Activated CD4-positive, alpha-beta memory T cell treated with anti-CD3 and anti-CD28 coated beads for 36 hours (primary cell): ENCODE data around the gene WDR11. TPM values are rescaled to one million over a fixed set of nuclear protein-coding genes. Genes with fewer than 3 reads are reported as not detected.

Experiments used
- CTCF ChIA-PET: fragments of 350-600 bp; sonication (Branson Sonifier 250); formaldehyde crosslinking; loops from one replicate; lab custom pipeline; 2021; ENCODE audit warnings: antibody characterized with exemption, inconsistent platforms; lab: Charles Lee
- POLR2A ChIA-PET: fragments of 350-600 bp; sonication (Branson Sonifier 250); formaldehyde crosslinking; loops from one replicate; lab custom pipeline; 2021; ENCODE audit warnings: antibody characterized with exemption; lab: Charles Lee
- DNase-seq: peaks from one replicate; pipeline ENCODE4 v3.0.0-alpha.2; 2020
- H3K27ac Mint-ChIP-seq: one replicate; pipeline ENCODE4 v1.8.0; 2021; ENCODE audit warnings: mixed read lengths
- H3K27me3 Mint-ChIP-seq: one replicate; pipeline ENCODE4 v1.8.0; 2021; ENCODE audit warnings: mixed read lengths
- H3K36me3 Mint-ChIP-seq: one replicate; pipeline ENCODE4 v1.8.0; 2021; ENCODE audit warnings: mixed read lengths
- H3K4me1 Mint-ChIP-seq: one replicate; pipeline ENCODE4 v1.8.0; 2021; ENCODE audit warnings: low read depth, mixed read lengths
- H3K4me3 Mint-ChIP-seq: one replicate; pipeline ENCODE4 v1.8.0; 2021; ENCODE audit warnings: mild to moderate bottlenecking, mixed read lengths
- H3K9me3 Mint-ChIP-seq: one replicate; pipeline ENCODE4 v1.8.0; 2021; ENCODE audit warnings: mixed read lengths
- intact Hi-C: fragments of 100-400 bp; cut with micrococcal nuclease; formaldehyde crosslinking; loops from one replicate; pipeline ENCODE4 v1.15.1; 2023
- total RNA-seq, 2 experiments: library from RNA; stranded (reverse); gene quantifications; one replicate each; pipeline ENCODE4 v1.2.3, GENCODE V29; 2021

The WDR11 gene
- total RNA-seq, result 10 to 100 TPM; 37.3 to 39.6 TPM

GRCh38 chr10:120850911-120851865 lies at the start of gene WDR11:
Gene WDR11, plus strand, starts transcription at chr10:120851362. Its CDS starts 59 bp downstream, at chr10:120851421.
- Mint-ChIP-seq H3K36me3 (peaks cover 19% of the 10 kb centered on the region), H3K27ac (peak within 1 kb of the TSS; percentile 82), H3K4me1 (peaks cover 43% of the 10 kb centered on the region), H3K9me3 (peaks cover 4% of the 10 kb centered on the region), H3K4me3 (peak within 1 kb of the TSS; percentile 96), H3K27me3 (peaks cover 2% of the 10 kb centered on the region)
- POLR2A ChIA-PET, result interaction anchor here (1.0 kb wide), 1 partner anchor 9 kb away, joined by 3 read pairs; no protein-coding TSS in a partner anchor
- DNase-seq, result peak; percentile 82
- CTCF ChIA-PET, result interaction anchor here (0.7 to 0.8 kb wide), 2 partner anchors 98 to 116 kb away, joined by 3 to 4 read pairs; no protein-coding TSS in a partner anchor
- intact Hi-C loops, result loop anchor here (2.0 to 5.0 kb wide), 2 partner anchors 901 to 1076 kb away; no protein-coding TSS in a partner anchor

- Mint-ChIP-seq H3K27ac (no peak overlapping the region), H3K9me3 (no peaks in the 10 kb centered on the region), H3K4me1 (no peaks in the 10 kb centered on the region), H3K36me3 (no peaks in the 10 kb centered on the region), H3K4me3 (no peak overlapping the region), H3K27me3 (peaks cover 9% of the 10 kb centered on the region)
- intact Hi-C loops, result no loop called here
- ChIA-PET POLR2A (no interaction called here), CTCF (no interaction called here)
- DNase-seq, result no peak
Observed at GRCh38 chr10:120802935-120803334, 48.2 kb upstream of the WDR11 start.

GRCh38 chr10:120803972-120804371 lies 47.2 kb upstream of the WDR11 start:
- no peak overlapping the region for H3K27ac Mint-ChIP-seq
- H3K4me3 Mint-ChIP-seq, result no peak overlapping the region
- no peaks in the 10 kb centered on the region for H3K36me3 Mint-ChIP-seq
- no peaks in the 10 kb centered on the region for H3K9me3 Mint-ChIP-seq
- peaks cover 9% of the 10 kb centered on the region for H3K27me3 Mint-ChIP-seq
- DNase-seq, result no peak
- no peaks in the 10 kb centered on the region for H3K4me1 Mint-ChIP-seq
- ChIA-PET CTCF (no interaction called here), POLR2A (no interaction called here)
- intact Hi-C loops, result no loop called here

GRCh38 chr10:120805014-120805812 lies 45.9 kb upstream of the WDR11 start:
- H3K27me3 Mint-ChIP-seq, result peaks cover 9% of the 10 kb centered on the region
- no peak overlapping the region for H3K27ac Mint-ChIP-seq
- CTCF ChIA-PET, result no interaction called here
- intact Hi-C loops, result no loop called here
- no peaks in the 10 kb centered on the region for H3K9me3 Mint-ChIP-seq
- no peak for DNase-seq
- no peak overlapping the region for H3K4me3 Mint-ChIP-seq
- POLR2A ChIA-PET, result no interaction called here
- H3K36me3 Mint-ChIP-seq, result no peaks in the 10 kb centered on the region
- no peaks in the 10 kb centered on the region for H3K4me1 Mint-ChIP-seq

- H3K9me3 Mint-ChIP-seq, result no peaks in the 10 kb centered on the region
- no peak overlapping the region for H3K4me3 Mint-ChIP-seq
- no peaks in the 10 kb centered on the region for H3K4me1 Mint-ChIP-seq
- ChIA-PET POLR2A (no interaction called here), CTCF (no interaction called here)
- no peaks in the 10 kb centered on the region for H3K36me3 Mint-ChIP-seq
- H3K27me3 Mint-ChIP-seq, result peaks cover 12% of the 10 kb centered on the region
- DNase-seq, result no peak
- H3K27ac Mint-ChIP-seq, result no peak overlapping the region
- intact Hi-C loops, result no loop called here
Observed at GRCh38 chr10:120806081-120806480, 45.1 kb upstream of the WDR11 start.

- peaks cover 9% of the 10 kb centered on the region for H3K27me3 Mint-ChIP-seq
- POLR2A ChIA-PET, result no interaction called here
- H3K27ac Mint-ChIP-seq, result no peak overlapping the region
- intact Hi-C loops, result no loop called here
- no peaks in the 10 kb centered on the region for H3K4me1 Mint-ChIP-seq
- H3K36me3 Mint-ChIP-seq, result no peaks in the 10 kb centered on the region
- H3K9me3 Mint-ChIP-seq, result peaks cover 4% of the 10 kb centered on the region
- DNase-seq, result no peak
- H3K4me3 Mint-ChIP-seq, result no peak overlapping the region
- CTCF ChIA-PET, result no interaction called here
Observed at GRCh38 chr10:120810298-120810697, 40.9 kb upstream of the WDR11 start.

- POLR2A ChIA-PET, result no interaction called here
- H3K27me3 Mint-ChIP-seq, result peaks cover 16% of the 10 kb centered on the region
Observed at GRCh38 chr10:120813085-120813484, 38.1 kb upstream of the WDR11 start.

GRCh38 chr10:120818301-120818700 lies 32.9 kb upstream of the WDR11 start:
- POLR2A ChIA-PET, result no interaction called here
- H3K27me3 Mint-ChIP-seq, result peaks cover 18% of the 10 kb centered on the region
- DNase-seq, result no peak
- no peak overlapping the region for H3K4me3 Mint-ChIP-seq
- H3K9me3 Mint-ChIP-seq, result peaks cover 4% of the 10 kb centered on the region
- no peaks in the 10 kb centered on the region for H3K36me3 Mint-ChIP-seq
- CTCF ChIA-PET, result no interaction called here
- intact Hi-C loops, result no loop called here
- H3K27ac Mint-ChIP-seq, result no peak overlapping the region
- no peaks in the 10 kb centered on the region for H3K4me1 Mint-ChIP-seq

More at GRCh38 chr10:120813085-120813484, 38.1 kb upstream of the WDR11 start:
- peaks cover 4% of the 10 kb centered on the region for H3K9me3 Mint-ChIP-seq
- no peak overlapping the region for H3K4me3 Mint-ChIP-seq
- no peak overlapping the region for H3K27ac Mint-ChIP-seq
- intact Hi-C loops, result no loop called here
- no peaks in the 10 kb centered on the region for H3K4me1 Mint-ChIP-seq
- no peaks in the 10 kb centered on the region for H3K36me3 Mint-ChIP-seq
- DNase-seq, result no peak
- CTCF ChIA-PET, result interaction anchor here (0.6 kb wide), 1 partner anchor 10 kb away, joined by 3 read pairs; no protein-coding TSS in a partner anchor

GRCh38 chr10:120819366-120819765 lies 31.8 kb upstream of the WDR11 start:
- CTCF ChIA-PET, result no interaction called here
- H3K4me1 Mint-ChIP-seq, result no peaks in the 10 kb centered on the region
- H3K4me3 Mint-ChIP-seq, result no peak overlapping the region
- H3K9me3 Mint-ChIP-seq, result peaks cover 4% of the 10 kb centered on the region
- peaks cover 20% of the 10 kb centered on the region for H3K27me3 Mint-ChIP-seq
- DNase-seq, result no peak
- intact Hi-C loops, result no loop called here
- POLR2A ChIA-PET, result no interaction called here
- no peak overlapping the region for H3K27ac Mint-ChIP-seq
- H3K36me3 Mint-ChIP-seq, result no peaks in the 10 kb centered on the region

- Mint-ChIP-seq H3K36me3 (no peaks in the 10 kb centered on the region), H3K4me3 (no peak overlapping the region), H3K27ac (no peak overlapping the region), H3K9me3 (no peaks in the 10 kb centered on the region), H3K27me3 (peaks cover 14% of the 10 kb centered on the region), H3K4me1 (no peaks in the 10 kb centered on the region)
- intact Hi-C loops, result no loop called here
- ChIA-PET POLR2A (no interaction called here), CTCF (interaction anchor here (0.7 to 0.9 kb wide), 2 partner anchors 8 to 10 kb away, joined by 3 read pairs; no protein-coding TSS in a partner anchor)
- DNase-seq, result no peak
Observed at GRCh38 chr10:120823266-120823665, 27.9 kb upstream of the WDR11 start.

GRCh38 chr10:120824881-120825309 lies 26.3 kb upstream of the WDR11 start:
- peaks cover 9% of the 10 kb centered on the region for H3K27me3 Mint-ChIP-seq
- intact Hi-C loops, result no loop called here
- CTCF ChIA-PET, result interaction anchor here (1.2 kb wide), 1 partner anchor 324 kb away, joined by 4 read pairs; no protein-coding TSS in a partner anchor
- POLR2A ChIA-PET, result no interaction called here
- peak; percentile 12 for DNase-seq
- H3K4me1 Mint-ChIP-seq, result no peaks in the 10 kb centered on the region
- no peak overlapping the region for H3K27ac Mint-ChIP-seq
- no peak overlapping the region for H3K4me3 Mint-ChIP-seq
- H3K9me3 Mint-ChIP-seq, result no peaks in the 10 kb centered on the region
- H3K36me3 Mint-ChIP-seq, result no peaks in the 10 kb centered on the region
